Measurements from ENCODE around the gene LRPAP1.

Gene LRPAP1

DNA sequence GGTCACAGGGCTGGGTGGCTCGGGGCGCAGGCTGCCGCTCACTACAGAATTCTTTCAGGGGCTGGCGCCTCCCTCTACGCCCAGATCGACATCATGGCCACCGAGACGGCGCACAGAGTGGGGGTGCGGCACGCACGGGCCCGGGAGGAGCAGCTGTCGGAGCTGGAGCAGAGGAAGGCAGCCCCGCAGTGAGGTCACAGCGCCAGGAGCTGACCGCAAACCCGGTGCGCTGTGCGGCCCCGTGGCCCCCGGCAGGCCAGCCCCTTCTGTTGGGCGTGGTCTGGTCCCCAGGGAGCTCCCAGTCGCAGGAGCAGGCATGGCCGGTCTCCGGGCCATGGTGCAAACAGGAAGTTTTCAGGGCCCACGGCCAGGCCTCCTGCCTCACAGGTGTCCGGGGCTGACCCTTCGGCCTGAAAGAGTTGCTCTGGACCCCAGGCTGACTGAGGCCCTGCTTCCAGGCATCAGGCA lies 31.6 kb downstream of the LRPAP1 start:
- DNase-seq (ENCODE audit: low read depth in 2 of 2): no peak

DNA sequence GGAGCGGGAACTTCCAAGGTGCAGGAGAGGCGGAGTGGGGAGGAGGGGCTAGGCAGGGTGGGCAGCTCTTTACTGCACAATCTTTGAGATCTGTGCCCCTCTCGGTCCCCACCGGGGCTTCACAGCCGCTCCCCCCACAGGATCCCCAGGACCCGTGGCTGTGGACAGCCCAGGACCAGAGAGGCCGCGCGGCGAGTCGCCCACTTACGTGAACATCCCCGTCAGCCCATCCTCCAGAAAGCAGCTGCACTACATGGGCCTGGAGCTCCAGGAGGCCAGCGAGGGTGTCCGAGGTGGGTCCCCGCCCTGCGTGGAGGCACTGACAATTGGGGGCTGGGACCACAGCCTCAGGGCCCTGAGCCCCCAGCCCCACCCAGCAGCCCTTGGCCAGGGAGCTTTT lies 32.1 kb downstream of the LRPAP1 start:
- no peak for DNase-seq (ENCODE audit: low read depth in 2 of 2)

GRCh38 chr4:3499710-3500109 lies 32.5 kb downstream of the LRPAP1 start:
- no peak for DNase-seq (ENCODE audit: low read depth in 2 of 2)

DNA sequence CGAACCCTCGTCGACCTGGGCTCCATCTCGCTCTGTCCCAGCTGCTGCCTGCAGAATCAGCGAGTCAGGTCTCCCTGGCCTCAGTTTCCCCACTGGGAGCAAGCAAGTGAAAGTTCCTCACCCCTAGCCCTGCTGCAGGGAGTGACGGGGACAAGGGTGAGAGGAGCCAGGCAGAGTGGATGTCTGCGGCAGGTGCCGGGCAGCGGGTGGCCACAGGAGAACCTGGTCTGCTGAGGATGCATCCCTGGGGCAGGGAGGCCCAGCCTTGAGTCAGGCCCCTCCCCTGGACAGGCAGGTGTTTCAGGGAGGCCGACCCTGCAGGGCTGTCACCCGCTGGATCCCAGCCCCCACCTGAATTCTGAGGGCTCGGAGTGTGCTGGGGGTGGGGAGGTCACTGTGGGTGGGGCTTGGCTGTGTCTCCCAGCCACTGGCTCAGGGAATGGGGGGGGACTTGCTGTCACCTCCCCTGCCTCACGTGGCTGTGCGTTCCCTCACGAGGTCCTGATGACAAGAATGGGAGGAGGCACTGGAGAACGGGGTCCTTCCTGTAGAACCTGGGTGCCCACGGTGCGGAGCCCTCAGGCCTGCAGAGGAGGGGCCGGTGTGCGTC lies 33.2 kb downstream of the LRPAP1 start:
- DNase-seq (ENCODE audit: low read depth in 2 of 2): no peak

DNA sequence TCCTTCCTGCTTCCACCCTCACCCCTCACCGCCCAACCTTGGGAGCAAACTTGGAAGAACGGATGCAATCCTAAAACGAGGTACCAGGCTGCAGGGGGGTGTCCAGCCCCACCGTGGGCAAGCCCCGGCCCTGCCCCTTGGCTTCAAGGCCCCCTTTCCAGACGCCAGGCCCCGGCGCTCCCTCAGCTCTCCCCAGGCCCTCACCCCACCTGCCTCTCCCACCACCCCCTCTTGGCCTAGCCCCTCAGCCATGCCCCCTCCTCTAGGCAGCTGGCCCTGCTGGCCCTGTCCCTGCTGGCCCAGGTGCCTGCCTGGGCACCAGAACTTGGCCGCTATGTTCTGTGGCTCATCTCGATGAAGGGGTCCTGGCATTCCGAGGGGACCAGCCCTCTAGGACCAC lies 33.8 kb downstream of the LRPAP1 start:
- no peak for DNase-seq (ENCODE audit: low read depth in 2 of 2)

DNA sequence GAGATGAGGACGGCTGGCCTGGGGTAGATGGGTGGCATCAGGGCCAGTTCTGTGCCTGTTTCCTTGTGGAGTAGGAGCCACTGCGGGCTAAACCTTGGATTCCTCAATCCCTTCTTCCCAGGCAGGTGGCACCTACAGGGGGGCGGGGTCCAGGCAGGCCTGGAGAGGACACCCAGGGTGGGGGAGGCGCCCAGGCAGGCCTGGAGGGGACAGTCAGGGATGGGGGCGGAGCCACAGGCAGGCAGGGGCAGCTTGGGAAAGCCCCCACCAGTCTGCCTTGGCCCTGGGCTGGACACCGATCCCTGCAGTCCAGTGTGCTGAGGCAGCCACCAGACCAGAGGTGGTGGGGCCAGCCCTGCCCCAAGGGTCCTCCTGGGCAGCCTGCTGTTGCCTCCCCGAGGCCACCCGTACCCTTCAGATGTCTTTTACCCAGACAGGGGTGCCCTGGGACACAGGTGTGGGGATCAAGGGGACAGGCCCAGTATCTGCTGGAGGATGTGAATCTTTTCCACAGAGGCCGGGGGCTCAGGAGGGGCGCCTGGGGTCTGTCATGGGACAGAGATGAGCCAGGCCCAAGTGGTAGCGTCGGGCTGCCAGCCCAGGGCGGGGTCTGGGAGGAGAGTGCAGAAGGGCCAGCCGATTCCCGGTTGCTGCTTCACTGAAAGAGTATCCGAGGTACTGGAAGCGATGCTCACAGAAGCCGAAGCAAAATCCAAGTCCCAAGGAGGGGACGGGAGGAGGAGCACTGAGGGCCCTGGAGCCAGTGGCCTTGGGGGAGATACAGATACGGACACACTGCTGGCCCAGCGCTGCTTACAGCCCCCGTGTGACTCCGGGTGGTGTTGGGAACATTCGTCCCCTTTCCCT lies 34.5 kb downstream of the LRPAP1 start:
- DNase-seq (ENCODE audit: low read depth in 2 of 2): no peak

DNA sequence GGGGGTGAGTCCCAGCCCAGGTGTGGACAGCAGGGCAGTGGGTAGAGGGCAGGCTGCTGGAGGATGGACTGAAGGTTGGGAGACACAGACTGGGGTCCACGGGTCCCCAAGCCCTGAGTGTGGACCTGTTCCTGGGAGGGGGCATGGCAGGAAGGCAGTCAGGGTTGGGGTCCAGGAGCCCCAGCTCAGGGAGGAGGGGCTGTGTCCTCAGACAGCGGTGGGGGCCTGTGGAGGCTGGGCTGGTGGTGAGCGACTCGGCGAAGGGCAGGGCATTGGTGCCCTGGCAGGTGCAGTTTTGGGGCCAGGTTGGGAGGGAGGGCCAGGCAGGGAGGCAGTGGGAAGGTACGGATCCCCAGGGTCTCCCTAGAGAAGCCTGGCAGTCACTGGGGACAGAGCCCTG lies 35.1 kb downstream of the LRPAP1 start:
- DNase-seq (ENCODE audit: low read depth in 2 of 2): no peak

DNA sequence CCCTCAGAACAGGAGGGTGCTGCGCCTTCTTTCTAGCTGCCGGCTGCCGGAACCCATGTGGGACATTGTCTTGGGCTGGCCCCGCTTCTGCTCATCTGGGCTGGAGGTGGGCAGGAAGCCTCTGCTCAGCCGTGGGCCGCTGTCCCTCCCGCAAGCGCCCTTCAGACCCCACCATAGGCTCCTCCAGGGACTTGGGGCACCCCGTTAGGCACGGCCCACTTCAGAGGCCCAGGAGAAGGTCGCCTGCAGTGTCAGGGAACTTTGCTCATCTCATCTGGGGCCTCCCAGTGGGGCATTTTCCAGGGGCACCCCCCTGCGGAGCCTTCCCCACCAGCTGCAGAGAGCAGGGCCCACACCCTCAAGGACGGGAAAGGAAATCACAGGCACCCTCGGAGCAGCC lies 36.2 kb downstream of the LRPAP1 start:
- no peak for DNase-seq (ENCODE audit: low read depth in 2 of 2)

- no peak for DNase-seq (ENCODE audit: low read depth in 2 of 2)
Measured at GRCh38 chr4:3495204-3495975, 36.8 kb downstream of the LRPAP1 start.

DNA sequence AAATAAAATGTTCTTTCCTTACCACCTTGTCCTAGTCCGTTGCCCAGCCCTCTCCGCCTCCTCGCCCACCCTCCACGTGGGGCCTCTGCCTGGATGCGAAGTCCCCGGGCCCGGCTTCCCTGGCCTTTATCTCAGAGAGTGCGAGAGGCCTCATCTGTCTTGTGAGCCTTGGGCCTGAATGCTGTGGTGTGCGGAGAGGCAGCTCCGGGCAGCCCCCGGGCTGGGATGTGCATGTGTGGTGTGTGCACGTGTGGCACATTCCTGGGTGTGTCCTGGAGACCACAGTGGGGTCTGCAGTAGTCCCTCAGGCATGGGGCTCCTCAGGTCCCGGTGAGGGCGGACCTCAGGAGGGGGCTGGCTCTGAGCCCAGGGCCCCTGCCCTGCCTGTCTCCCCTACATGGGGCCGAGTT lies 37.8 kb downstream of the LRPAP1 start:
- DNase-seq (ENCODE audit: low read depth in 2 of 2): no peak

DNA sequence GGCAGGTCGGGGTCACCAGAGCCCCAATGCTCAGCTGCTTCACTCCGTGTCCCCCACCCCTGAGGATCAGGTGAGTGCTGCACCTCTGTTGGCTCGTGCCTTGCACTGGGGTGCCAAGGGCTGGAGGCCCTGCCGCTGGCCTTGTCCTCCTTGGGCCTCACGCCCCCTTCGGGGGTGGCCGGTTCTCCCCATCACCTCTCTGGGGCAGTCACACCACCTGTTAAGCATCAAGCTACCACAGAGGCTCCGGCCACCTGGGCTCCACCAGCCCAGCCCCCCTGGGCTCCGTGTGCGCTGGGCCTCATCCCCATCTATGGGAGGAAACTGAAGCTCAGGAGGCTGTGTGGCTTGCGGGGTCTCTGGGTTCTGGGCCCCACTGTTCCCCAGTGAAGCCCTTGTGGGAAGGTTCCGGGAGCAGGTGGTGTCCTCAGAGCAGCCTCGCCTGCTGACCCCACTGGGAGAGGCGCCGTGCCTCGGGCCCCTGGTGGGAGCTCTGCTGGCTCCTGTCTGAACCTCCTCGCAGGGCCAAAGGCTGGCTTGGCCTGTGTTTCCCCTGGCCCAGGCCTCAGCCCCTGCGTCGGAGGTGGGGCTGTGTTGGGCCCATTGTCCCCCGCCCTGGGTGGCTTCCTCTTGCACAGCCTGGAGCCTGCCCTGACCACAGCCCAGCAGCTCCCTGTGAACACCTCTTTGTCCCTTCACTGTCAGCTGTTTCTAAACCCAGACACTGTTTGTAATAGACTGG lies 38.3 kb downstream of the LRPAP1 start:
- DNase-seq (ENCODE audit: low read depth in 2 of 2): no peak

DNA sequence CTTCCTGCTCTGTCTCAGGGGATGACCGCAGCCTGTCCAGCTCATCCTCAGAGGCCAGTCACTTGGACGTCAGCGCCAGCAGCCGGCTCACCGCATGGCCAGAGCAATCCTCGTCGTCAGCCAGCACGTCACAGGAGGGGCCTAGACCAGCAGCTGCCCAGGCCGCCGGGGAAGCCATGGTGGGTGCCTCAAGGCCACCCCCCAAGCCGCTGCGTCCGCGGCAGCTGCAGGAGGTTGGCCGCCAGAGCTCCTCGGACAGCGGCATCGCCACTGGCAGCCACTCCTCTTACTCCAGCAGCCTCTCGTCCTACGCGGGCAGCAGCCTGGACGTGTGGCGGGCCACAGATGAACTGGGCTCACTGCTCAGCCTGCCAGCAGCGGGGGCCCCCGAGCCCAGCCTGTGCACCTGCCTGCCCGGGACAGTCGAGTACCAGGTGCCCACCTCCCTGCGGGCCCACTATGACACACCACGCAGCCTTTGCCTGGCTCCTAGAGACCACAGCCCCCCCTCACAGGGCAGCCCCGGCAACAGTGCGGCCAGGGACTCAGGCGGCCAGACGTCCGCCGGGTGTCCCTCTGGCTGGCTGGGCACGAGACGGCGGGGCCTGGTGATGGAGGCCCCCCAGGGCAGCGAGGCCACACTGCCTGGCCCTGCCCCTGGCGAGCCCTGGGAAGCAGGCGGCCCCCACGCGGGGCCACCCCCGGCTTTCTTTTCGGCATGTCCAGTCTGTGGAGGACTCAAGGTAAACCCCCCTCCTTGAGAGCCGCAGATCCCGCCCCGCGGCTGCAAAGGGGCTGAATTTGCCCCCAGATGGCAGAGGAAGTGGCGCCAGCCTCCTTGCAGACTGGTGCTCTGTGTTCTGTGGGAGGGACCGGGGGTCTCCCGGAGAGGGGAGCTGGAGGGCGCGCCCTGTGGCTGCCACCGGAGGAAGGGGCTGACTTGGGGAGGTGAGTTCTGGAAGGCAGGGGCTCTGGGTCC lies 39.2 kb downstream of the LRPAP1 start:
- no peak for DNase-seq (ENCODE audit: low read depth in 2 of 2)

DNA sequence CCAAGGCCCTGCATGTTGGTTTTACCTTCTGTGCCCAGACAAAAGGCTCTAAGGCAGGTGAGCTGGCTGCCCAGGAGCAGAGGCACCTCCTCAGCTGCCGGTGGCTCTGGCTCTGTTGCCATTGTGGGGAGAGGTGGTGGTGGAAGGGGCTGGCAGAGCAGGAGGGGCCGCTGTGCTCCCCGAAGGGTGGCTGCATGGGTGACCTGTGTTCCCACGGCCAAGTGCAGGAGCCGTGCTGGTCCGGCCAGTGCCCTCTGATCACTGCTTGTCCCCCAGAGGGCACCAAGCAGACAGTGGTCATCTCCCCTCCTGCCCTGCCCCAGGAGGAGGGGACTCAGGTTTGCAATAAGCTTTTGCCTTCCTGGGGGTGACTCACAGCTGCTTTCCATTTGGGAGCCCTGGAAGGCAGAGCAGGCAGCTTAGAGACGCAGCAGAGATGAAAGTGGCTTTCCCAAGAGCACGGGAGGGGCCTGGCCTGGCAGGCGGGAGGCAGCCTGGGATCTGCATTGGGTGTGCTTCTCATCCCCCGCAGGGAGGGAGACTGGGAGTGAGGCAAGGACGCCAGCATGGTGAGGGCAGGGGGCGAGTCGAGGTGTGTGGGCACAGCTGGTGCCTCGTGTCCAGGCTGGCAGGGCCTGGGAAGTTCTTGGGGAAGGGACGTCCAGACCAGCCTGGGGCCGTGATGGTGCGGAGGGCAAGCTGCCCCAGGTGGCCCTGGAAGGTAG lies 40.4 kb downstream of the LRPAP1 start:
- DNase-seq (ENCODE audit: low read depth in 2 of 2): no peak

- no peak for DNase-seq (ENCODE audit: low read depth in 2 of 2)
Measured at GRCh38 chr4:3489451-3489962, 42.7 kb downstream of the LRPAP1 start.

- no peak for DNase-seq (ENCODE audit: low read depth in 2 of 2)
Measured at GRCh38 chr4:3488820-3489219, 43.4 kb downstream of the LRPAP1 start.

DNA sequence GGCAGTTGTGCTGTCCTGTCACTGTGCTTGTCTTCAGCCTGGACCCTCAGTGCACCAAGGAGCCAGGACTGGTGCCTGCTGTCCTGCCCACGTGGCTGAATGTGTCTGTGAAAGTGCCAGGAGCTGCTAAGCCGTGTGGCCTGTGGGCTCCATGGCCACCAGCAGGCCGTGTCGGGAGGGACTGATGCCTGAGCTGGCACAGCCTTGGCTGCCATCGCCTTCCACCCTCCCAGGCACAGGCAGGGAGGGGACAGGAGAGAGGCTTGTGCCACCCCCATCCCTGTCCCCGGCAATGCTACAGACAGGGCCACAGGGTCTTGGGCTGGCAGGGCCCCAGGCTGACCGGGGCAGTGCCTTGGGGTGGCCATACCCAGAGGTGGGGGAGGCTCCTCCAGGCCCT lies 44.4 kb downstream of the LRPAP1 start:
- no peak for DNase-seq (ENCODE audit: low read depth in 2 of 2)

- DNase-seq (ENCODE audit: low read depth in 2 of 2): no peak
Measured at GRCh38 chr4:3486541-3487540, 45.4 kb downstream of the LRPAP1 start.

DNA sequence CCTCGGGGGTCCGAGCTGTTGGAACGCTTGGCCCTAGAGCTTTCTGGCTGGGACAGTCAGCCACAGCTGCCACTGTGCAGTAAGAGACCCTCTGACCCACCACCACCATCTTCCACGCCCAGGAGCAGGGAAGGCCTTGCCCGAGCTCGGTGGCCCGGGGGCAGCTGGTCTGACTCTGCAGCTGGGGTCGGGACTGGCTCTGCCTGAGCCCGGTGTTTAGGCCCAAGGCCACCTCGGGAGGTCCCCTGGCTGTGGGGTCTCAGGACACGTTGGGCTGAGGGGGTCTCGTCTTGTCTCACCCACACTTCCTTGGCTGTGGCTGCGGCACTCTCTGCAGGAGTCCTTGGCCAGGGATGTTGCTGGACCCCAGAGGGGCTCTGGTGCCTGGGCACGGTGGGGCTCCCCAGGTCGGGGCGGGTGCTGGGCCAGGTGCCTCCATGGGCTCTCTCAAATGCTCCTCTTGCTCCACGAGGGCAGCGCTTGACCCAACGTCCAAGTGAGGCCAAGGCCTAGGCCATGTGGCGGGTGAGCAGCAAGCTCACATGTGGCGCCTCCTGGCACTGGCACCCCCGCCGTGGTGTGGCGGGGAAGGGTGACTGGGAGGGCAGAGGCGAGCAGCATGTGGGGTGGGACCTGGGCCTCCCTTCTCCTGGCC lies 46.2 kb downstream of the LRPAP1 start:
- no peak for DNase-seq (ENCODE audit: low read depth in 2 of 2)

Measured in stimulated activated CD8-positive, alpha-beta memory T cell treated with anti-CD3 and anti-CD28 coated beads, Interleukin-15, amount 100 ng/mL, for 4 hours (primary cell).